Muscle of leg (tissue), 16 donors: ENCODE measurements around the gene COQ3. TPM values are rescaled to one million over a fixed set of nuclear protein-coding genes. Genes with fewer than 3 reads are reported as not detected.
A peak's percentile ranks its signal among the peaks of the same experiment; 100 is the strongest.

Source experiments
- DNase-seq: peaks from one replicate; pipeline ENCODE4 v3.0.0; 2013
- H3K27ac ChIP-seq: one replicate; pipeline ENCODE4 v1.5.1; 2013; ENCODE audit warnings: mild to moderate bottlenecking, low read length, control low read depth
- H3K27me3 ChIP-seq: one replicate; pipeline ENCODE4 v1.6.1; 2013; ENCODE audit warnings: low read length; ENCODE audit not compliant: control insufficient read depth, insufficient read depth
- H3K36me3 ChIP-seq: one replicate; pipeline ENCODE4 v1.6.1; 2013; ENCODE audit warnings: low read length; ENCODE audit not compliant: control insufficient read depth, insufficient read depth
- H3K4me1 ChIP-seq: one replicate; pipeline ENCODE4 v1.6.1; 2013; ENCODE audit warnings: low read length; ENCODE audit not compliant: control insufficient read depth, insufficient read depth
- H3K4me3 ChIP-seq: one replicate; pipeline ENCODE4 v1.5.1; 2013; ENCODE audit warnings: low read length, control low read depth
- H3K9me3 ChIP-seq: replicated peaks from 2 replicates; pipeline ENCODE4 v1.6.1; 2013; ENCODE audit warnings: low read depth, low read length; ENCODE audit not compliant: control insufficient read depth
- WGBS: methylation state at CpG from one replicate; pipeline ENCODE4 v1.1.5; 2013; ENCODE audit warnings: missing lambda C conversion rate; ENCODE audit not compliant: insufficient coverage; 5-methylcytosine and 5-hydroxymethylcytosine counted together
- long read RNA-seq, 11 donors: transcript quantifications; one replicate each; lab custom pipeline, GENCODE V29; 2026
- polyA plus RNA-seq, 8 donors: library from polyadenylated mRNA; unstranded; fragments of 120-200 nt; gene quantifications; one replicate each; pipeline versions ENCODE4 v1.2.1 to v1.2.3, GENCODE V29; 2013; ENCODE audit warnings: inconsistent platforms in 1 of 8, low replicate concordance in 1 of 8; ENCODE audit not compliant: insufficient read length in 8 of 8, insufficient read depth in 1 of 8
- total RNA-seq: library from RNA; stranded (reverse); fragments of 120-200 nt; gene quantifications from one replicate; pipeline ENCODE4 v1.2.4, GENCODE V29; 2013

Gene COQ3, protein sequence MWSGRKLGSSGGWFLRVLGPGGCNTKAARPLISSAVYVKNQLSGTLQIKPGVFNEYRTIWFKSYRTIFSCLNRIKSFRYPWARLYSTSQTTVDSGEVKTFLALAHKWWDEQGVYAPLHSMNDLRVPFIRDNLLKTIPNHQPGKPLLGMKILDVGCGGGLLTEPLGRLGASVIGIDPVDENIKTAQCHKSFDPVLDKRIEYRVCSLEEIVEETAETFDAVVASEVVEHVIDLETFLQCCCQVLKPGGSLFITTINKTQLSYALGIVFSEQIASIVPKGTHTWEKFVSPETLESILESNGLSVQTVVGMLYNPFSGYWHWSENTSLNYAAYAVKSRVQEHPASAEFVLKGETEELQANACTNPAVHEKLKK
- 7.5 TPM for total RNA-seq
- polyA plus RNA-seq, result 1 to 10 TPM; 7.9 to 9.6 (median 8.4) TPM
- long read RNA-seq, donor 1, partial matches to known transcripts, result 0 of 3 reads
- long read RNA-seq, donor 1, other reads (novel, unspliced or antisense), result 0 of 3 reads
- long read RNA-seq, donor 2, result 0 reads
- long read RNA-seq, donor 3, transcript COQ3-201 (7 exons, 1,335 nt), result major isoform, 10 of 10 reads
- long read RNA-seq, donor 3, partial matches to known transcripts, result 0 of 10 reads
- long read RNA-seq, donor 3, other reads (novel, unspliced or antisense), result 0 of 10 reads
- long read RNA-seq, donor 4, partial matches to known transcripts, result 0 of 1 reads
- long read RNA-seq, donor 4, other reads (novel, unspliced or antisense), result 0 of 1 reads
- long read RNA-seq, donor 5, transcript COQ3-201 (7 exons, 1,335 nt), result major isoform, 11 of 11 reads
- long read RNA-seq, donor 5, partial matches to known transcripts, result 0 of 11 reads
- long read RNA-seq, donor 5, other reads (novel, unspliced or antisense), result 0 of 11 reads
- long read RNA-seq, donor 6, transcript COQ3-201 (7 exons, 1,335 nt), result major isoform, 7 of 7 reads
- long read RNA-seq, donor 6, partial matches to known transcripts, result 0 of 7 reads
- long read RNA-seq, donor 6, other reads (novel, unspliced or antisense), result 0 of 7 reads
- long read RNA-seq, donor 7, transcript COQ3-201 (7 exons, 1,335 nt), result major isoform, 6 of 6 reads
- long read RNA-seq, donor 7, partial matches to known transcripts, result 0 of 6 reads
- long read RNA-seq, donor 7, other reads (novel, unspliced or antisense), result 0 of 6 reads
- long read RNA-seq, donor 8, partial matches to known transcripts, result 0 of 2 reads
- long read RNA-seq, donor 8, other reads (novel, unspliced or antisense), result 0 of 2 reads
- long read RNA-seq, donor 9, partial matches to known transcripts, result 0 of 2 reads
- long read RNA-seq, donor 9, other reads (novel, unspliced or antisense), result 0 of 2 reads
- long read RNA-seq, donor 10, partial matches to known transcripts, result 0 of 3 reads
- long read RNA-seq, donor 10, other reads (novel, unspliced or antisense), result 0 of 3 reads
- long read RNA-seq, donor 11, transcript COQ3-201 (7 exons, 1,335 nt), result major isoform, 5 of 5 reads
- long read RNA-seq, donor 11, partial matches to known transcripts, result 0 of 5 reads
- long read RNA-seq, donor 11, other reads (novel, unspliced or antisense), result 0 of 5 reads

- H3K27ac ChIP-seq, result peak within 1 kb of the TSS; percentile 97
- WGBS, result 0% methylated on average over 41 of the region's 56 CpGs
- H3K9me3 ChIP-seq, result no peaks in the 10 kb centered on the region
- peaks cover 4% of the 10 kb centered on the region for H3K4me1 ChIP-seq
- no peaks in the 10 kb centered on the region for H3K27me3 ChIP-seq
- peaks cover 5% of the 10 kb centered on the region for H3K36me3 ChIP-seq
- DNase-seq, result peak; percentile 87
- peak within 1 kb of the TSS; percentile 55 for H3K4me3 ChIP-seq
These were observed at the start of gene COQ3 for GRCh38 chr6:99393698-99394531. Gene COQ3 (minus strand): TSS chr6:99394195. CDS start chr6:99394179, 16 bp downstream.

DNA sequence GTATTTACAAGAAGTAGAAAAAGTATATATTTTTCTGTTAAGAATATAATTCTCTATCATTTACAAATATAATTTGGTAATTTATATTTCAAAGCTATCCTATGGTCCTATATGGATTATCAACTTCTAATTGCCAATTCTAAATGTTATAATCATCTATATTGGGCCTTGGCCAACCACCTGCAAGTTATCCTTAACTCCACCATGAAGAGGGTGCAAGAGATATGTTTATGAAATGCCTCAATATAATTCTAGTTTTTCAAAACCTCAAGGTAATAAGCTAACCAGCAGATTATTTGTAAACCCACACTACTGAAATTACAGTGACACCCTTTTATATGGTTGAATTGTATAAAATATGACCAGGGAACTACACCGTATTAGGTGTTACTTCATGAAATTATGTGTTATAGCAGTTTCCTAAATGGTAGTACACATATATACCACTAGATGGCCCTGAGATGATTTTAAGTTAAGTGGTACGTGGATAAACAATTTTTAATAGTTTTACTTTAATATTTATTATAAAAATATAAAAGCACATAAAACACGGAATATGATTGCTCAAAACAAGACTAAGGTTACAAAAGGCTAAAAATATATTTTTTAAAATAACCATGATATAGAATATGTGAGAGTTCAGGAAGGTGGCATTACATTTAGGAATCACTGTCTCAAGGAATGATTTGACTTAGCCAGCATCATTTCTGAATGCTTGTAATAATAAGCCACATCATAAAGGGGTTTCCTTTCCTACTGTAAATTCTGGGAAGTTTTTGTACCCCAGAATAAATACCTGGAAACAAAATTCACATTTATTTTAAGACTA, 40.9 kb upstream of the COQ3 start:
- DNase-seq, result peak; percentile 29
- no peaks in the 10 kb centered on the region for H3K4me1 ChIP-seq
- no peak overlapping the region for H3K4me3 ChIP-seq
- no peak overlapping the region for H3K27ac ChIP-seq
- no peaks in the 10 kb centered on the region for H3K9me3 ChIP-seq
- no peaks in the 10 kb centered on the region for H3K27me3 ChIP-seq
- peaks cover 3% of the 10 kb centered on the region for H3K36me3 ChIP-seq
- WGBS, result no CpG with 5 or more reads among the region's 3 CpGs

GRCh38 chr6:99432877-99433276, 38.9 kb upstream of the COQ3 start:
- Histone ChIP-seq H3K27me3 (no peaks in the 10 kb centered on the region), H3K4me1 (no peaks in the 10 kb centered on the region), H3K27ac (no peak overlapping the region), H3K36me3 (peaks cover 3% of the 10 kb centered on the region), H3K4me3 (no peak overlapping the region), H3K9me3 (no peaks in the 10 kb centered on the region)
- no CpG with 5 or more reads among the region's 2 CpGs for WGBS
- no peak for DNase-seq

DNA sequence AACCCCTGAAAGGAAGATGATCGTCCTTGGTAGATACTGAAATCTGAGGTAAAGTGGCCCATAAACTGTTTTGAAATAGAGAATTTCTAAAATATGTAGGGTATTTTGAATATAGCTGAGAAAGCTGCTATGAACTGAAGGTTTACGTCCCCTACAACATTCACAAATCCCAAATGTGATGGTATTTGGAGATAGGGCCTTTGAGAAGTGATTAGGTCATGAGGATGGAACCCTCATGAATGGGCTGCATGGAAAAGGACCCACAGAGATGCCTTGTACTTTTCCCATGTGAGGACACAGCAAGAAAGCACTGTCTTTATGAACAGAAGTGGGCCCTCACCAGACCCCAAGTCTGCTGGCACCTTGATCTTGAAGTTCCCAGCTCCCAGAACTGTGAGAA, 37.9 kb upstream of the COQ3 start:
- no peak for DNase-seq
- Histone ChIP-seq H3K27ac (no peak overlapping the region), H3K36me3 (peaks cover 3% of the 10 kb centered on the region), H3K4me3 (no peak overlapping the region), H3K9me3 (no peaks in the 10 kb centered on the region), H3K4me1 (peaks cover 2% of the 10 kb centered on the region), H3K27me3 (no peaks in the 10 kb centered on the region)
- no CpG with 5 or more reads among the region's 2 CpGs for WGBS

DNA sequence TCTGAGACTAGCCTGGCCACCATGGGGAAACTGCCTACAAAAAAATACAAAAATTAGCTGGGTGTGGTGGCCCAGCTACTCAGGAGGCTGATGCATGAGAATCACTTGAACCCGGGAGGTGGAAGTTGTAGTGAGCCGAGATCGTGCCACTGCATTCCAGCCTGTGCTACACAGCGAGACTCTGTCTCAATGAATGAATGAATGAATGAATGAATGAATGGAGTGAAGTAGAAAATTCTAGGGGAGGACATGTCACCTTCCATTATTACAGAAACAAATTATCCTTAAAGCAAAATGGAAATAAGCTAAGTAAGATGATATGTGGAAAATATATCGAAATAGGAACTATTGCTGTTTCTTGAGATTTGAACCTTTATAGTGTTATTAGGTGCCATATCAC, 34.0 kb upstream of the COQ3 start:
- H3K4me1 ChIP-seq, result peaks cover 10% of the 10 kb centered on the region
- H3K36me3 ChIP-seq, result peaks cover 6% of the 10 kb centered on the region
- DNase-seq, result no peak
- no peaks in the 10 kb centered on the region for H3K9me3 ChIP-seq
- H3K27me3 ChIP-seq, result no peaks in the 10 kb centered on the region
- WGBS, result 100% methylated on average over 3 of the region's 5 CpGs
- no peak overlapping the region for H3K4me3 ChIP-seq
- H3K27ac ChIP-seq, result no peak overlapping the region

DNA sequence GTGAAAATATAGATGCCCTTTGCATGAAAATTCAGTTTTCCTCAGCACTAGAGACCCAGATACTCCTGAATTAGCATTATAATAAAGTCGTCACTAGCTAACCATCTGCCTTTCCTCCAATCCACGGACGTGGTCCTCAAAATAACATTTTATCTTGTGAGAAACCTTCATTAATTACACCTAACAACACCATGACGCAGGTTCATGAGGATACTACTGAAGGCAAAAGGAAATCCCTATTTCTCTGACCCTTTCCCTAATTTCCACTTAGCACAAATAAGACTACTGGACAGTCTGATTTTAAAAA, 32.4 kb upstream of the COQ3 start:
- peaks cover 10% of the 10 kb centered on the region for H3K4me1 ChIP-seq
- no peak for DNase-seq
- H3K9me3 ChIP-seq, result no peaks in the 10 kb centered on the region
- WGBS, result 38% methylated on average over 4 of the region's 4 CpGs
- H3K27me3 ChIP-seq, result no peaks in the 10 kb centered on the region
- H3K27ac ChIP-seq, result peak overlapping the region; percentile 99
- peak overlapping the region; percentile 84 for H3K4me3 ChIP-seq
- H3K36me3 ChIP-seq, result peaks cover 9% of the 10 kb centered on the region

DNA sequence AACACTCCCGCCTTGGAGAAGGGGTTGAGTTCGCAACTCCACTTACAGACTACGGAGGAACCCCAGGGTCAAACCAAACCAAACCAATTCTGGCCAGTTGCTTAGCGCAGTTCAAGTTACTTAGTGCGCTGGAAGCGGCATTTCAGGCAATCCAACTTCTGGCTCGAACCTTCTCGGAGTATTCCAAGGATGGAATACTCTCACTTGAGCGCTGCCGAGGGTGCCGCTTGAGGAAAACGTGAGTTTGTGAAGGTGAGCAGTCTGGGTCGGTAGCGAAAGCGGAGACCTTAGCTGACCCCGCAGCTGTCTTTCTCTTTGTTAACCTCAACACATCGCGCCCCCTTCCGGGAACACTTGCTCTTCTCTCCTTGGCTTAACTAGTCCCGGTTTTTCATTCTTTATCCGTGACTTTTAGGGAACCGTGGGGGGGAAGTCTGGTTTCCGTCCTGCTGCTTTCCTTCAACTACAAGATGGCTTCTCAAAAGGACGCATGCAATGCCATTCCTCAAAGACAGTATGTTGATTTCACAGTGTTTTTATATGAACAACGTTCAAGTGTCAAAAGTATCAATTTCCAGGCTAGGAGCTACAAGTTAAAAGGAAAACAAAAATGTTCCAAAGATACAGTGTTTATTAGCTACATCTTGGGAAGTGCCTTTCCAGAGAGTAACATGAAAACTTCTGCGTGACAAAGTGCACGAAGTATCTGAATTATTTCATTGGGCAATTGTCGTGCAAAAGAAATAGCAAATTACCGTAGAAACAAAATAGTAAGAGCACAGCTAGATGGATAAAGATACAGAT, 31.9 kb upstream of the COQ3 start:
- H3K4me1 ChIP-seq, result peaks cover 10% of the 10 kb centered on the region
- peak; percentile 97 for DNase-seq
- H3K36me3 ChIP-seq, result peaks cover 9% of the 10 kb centered on the region
- H3K9me3 ChIP-seq, result no peaks in the 10 kb centered on the region
- no peaks in the 10 kb centered on the region for H3K27me3 ChIP-seq
- peak overlapping the region; percentile 84 for H3K4me3 ChIP-seq
- 0% methylated on average over 13 of the region's 29 CpGs for WGBS
- peak overlapping the region; percentile 99 for H3K27ac ChIP-seq
